ENCODE results near the gene NTRK3. TPM values are rescaled to one million over a fixed set of nuclear protein-coding genes. Genes with fewer than 3 reads are reported as not detected.

The NTRK3 gene
- total RNA-seq, 2 experiments from 2014 or later, result not detected

DNA sequence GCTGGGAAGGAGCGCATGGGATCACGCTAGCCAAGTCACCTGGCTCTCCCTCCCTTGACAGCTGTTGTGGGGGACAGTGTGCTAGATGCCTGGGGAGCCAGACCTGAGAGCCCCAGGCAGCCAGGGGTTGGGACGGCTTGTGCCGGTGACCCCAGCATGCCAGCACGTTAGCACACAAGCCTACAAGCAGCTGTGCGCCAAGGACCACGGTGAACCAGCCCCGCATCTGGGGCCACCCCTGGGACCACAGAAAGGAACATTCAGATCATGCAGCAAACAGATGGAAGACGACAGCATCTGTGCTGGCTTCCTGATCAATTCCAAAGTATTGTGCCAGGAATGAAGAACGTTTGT lies 64.8 kb downstream of the NTRK3 start:
- H3K27me3 Mint-ChIP-seq, result peaks cover 4% of the 10 kb centered on the region

DNA sequence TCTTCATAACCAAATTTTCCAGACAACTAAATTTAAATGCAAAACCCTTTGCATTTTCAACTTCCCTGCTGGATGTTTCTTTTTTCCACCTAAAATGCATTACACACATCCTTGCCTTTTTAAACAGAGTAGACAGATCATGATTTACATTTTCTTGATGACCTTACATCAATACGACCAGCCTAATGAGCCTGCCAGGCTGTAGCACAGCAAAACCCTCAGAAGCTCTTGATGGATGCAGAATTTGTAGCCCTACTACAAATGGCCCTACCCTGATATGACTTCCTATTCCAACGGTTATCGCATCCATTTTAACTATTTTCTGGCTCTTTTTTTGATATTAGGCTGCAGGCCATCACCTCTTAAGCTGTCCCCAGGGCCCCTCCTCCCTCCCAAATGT lies 66.3 kb downstream of the NTRK3 start:
- TF ChIP-seq, protein P1, sequence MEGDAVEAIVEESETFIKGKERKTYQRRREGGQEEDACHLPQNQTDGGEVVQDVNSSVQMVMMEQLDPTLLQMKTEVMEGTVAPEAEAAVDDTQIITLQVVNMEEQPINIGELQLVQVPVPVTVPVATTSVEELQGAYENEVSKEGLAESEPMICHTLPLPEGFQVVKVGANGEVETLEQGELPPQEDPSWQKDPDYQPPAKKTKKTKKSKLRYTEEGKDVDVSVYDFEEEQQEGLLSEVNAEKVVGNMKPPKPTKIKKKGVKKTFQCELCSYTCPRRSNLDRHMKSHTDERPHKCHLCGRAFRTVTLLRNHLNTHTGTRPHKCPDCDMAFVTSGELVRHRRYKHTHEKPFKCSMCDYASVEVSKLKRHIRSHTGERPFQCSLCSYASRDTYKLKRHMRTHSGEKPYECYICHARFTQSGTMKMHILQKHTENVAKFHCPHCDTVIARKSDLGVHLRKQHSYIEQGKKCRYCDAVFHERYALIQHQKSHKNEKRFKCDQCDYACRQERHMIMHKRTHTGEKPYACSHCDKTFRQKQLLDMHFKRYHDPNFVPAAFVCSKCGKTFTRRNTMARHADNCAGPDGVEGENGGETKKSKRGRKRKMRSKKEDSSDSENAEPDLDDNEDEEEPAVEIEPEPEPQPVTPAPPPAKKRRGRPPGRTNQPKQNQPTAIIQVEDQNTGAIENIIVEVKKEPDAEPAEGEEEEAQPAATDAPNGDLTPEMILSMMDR (IDR thresholded peaks at IDR 0.05), result no peak
- no peak overlapping the region for H3K4me3 Mint-ChIP-seq
- H3K27ac Mint-ChIP-seq, result no peak overlapping the region
- CTCF ChIA-PET, result interaction anchor here (1.2 kb wide), 1 partner anchor 55 kb away, joined by 5 read pairs; no protein-coding TSS in a partner anchor
- POLR2A ChIA-PET, result no interaction called here
- ATAC-seq (no peak), DNase-seq (no peak)
- intact Hi-C loops (cut with micrococcal nuclease), result no loop called here
- no peaks in the 10 kb centered on the region for H3K9me3 Mint-ChIP-seq
- no peaks in the 10 kb centered on the region for H3K4me1 Mint-ChIP-seq (ENCODE audit: low read depth)
- peaks cover 2% of the 10 kb centered on the region for H3K27me3 Mint-ChIP-seq
- H3K36me3 Mint-ChIP-seq (ENCODE audit: low read depth), result no peaks in the 10 kb centered on the region

More for the DNA sequence above, 64.8 kb downstream of the NTRK3 start:
- H3K4me3 Mint-ChIP-seq, result no peak overlapping the region
- intact Hi-C loops (cut with micrococcal nuclease), result no loop called here
- no peaks in the 10 kb centered on the region for H3K9me3 Mint-ChIP-seq
- no peak overlapping the region for H3K27ac Mint-ChIP-seq
- CTCF ChIA-PET, result no interaction called here
- POLR2A ChIA-PET, result no interaction called here
- ATAC-seq (no peak), DNase-seq (no peak)
- no peaks in the 10 kb centered on the region for H3K4me1 Mint-ChIP-seq (ENCODE audit: low read depth)
- TF ChIP-seq, protein P1 (IDR thresholded peaks at IDR 0.05), result no peak
- no peaks in the 10 kb centered on the region for H3K36me3 Mint-ChIP-seq (ENCODE audit: low read depth)

DNA sequence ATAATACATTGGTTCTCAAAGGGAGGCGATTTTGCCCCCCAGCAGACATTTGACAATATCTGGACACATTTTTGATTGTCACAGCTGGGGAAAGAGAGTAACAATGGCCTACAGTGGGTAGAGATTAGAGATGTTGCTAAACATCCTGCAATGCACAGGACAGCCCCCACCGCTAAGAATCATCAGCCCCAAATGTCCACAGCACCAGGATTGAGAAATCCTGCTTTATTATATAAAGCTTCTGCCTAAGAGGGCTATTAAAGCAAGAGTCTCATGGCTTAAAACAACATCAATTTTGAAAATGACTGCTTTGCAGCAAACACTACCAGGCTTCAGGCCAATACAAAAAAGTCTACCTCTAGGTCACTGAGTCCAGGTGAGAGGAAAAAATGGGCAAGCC lies 68.2 kb downstream of the NTRK3 start:
- DNase-seq (no peak), ATAC-seq (no peak)
- ChIA-PET CTCF (interaction anchor here (0.6 kb wide), 1 partner anchor 207 kb away, joined by 3 read pairs; no protein-coding TSS in a partner anchor), POLR2A (no interaction called here)
- intact Hi-C loops (cut with micrococcal nuclease), result no loop called here
- no peak overlapping the region for H3K27ac Mint-ChIP-seq
- no peaks in the 10 kb centered on the region for H3K9me3 Mint-ChIP-seq
- H3K36me3 Mint-ChIP-seq (ENCODE audit: low read depth), result no peaks in the 10 kb centered on the region
- no peak overlapping the region for H3K4me3 Mint-ChIP-seq
- H3K27me3 Mint-ChIP-seq, result no peaks in the 10 kb centered on the region
- TF ChIP-seq, protein P1 (IDR thresholded peaks at IDR 0.05), result no peak
- H3K4me1 Mint-ChIP-seq (ENCODE audit: low read depth), result no peaks in the 10 kb centered on the region

DNA sequence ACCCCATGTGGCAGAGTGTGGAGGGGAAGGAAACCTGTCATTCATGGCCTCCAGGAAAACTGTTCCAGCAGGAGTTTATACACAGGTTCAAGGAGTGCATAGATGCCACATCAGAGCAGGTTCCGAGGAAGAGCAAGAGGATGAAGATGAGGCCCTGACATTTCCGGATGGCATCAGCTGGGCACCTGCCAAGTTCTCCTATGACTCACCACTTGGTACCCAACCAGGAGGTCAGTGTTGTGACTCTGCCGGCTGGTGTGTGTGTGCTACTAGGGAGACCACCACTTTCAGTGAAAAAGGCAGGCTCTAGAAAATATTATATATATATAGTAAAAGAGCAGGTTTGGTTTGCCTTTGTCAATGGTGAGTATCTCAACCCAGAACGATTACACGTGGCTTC lies 69.3 kb downstream of the NTRK3 start:
- Mint-ChIP-seq H3K36me3 (ENCODE audit: low read depth) (no peaks in the 10 kb centered on the region), H3K4me3 (no peak overlapping the region), H3K9me3 (no peaks in the 10 kb centered on the region), H3K27me3 (no peaks in the 10 kb centered on the region), H3K4me1 (ENCODE audit: low read depth) (no peaks in the 10 kb centered on the region), H3K27ac (no peak overlapping the region)
- no peak for DNase-seq
- CTCF ChIA-PET, result no interaction called here
- ATAC-seq, result no peak
- POLR2A ChIA-PET, result no interaction called here
- intact Hi-C loops (cut with micrococcal nuclease), result no loop called here
- TF ChIP-seq, protein P1 (IDR thresholded peaks at IDR 0.05), result no peak

DNA sequence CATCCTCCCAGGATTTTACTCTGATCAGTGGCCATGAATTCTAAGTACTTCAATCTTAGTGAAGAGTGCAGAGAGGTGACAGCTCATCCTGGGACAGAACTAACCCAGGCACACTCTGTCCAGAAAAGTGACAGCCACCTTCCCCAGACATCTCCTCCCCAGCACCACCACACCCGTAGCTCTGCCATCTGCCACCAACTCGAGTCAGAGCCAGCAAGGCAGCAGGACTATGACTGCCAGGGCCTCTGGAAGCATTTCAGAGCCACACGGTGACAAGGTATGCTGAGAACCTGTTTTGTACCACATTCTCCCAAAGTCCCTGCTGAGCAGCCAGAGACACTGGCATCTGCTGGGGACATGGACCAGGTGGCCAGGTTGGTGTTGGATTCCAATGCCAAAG lies 71.0 kb downstream of the NTRK3 start:
- intact Hi-C loops (cut with micrococcal nuclease), result no loop called here
- DNase-seq (no peak), ATAC-seq (no peak)
- Mint-ChIP-seq H3K36me3 (ENCODE audit: low read depth) (no peaks in the 10 kb centered on the region), H3K4me1 (ENCODE audit: low read depth) (no peaks in the 10 kb centered on the region), H3K27ac (no peak overlapping the region), H3K9me3 (no peaks in the 10 kb centered on the region), H3K27me3 (no peaks in the 10 kb centered on the region), H3K4me3 (no peak overlapping the region)
- ChIA-PET POLR2A (no interaction called here), CTCF (interaction anchor here (1.5 kb wide), 1 partner anchor 12 kb away, joined by 3 read pairs; no protein-coding TSS in a partner anchor)
- TF ChIP-seq, protein P1 (IDR thresholded peaks at IDR 0.05), result no peak
